ENCODE data around the gene COL4A5.
A peak's percentile ranks its signal among the peaks of the same experiment; 100 is the strongest.
"Not testable (repeated sequence)": the region's sequence is repeated elsewhere in the genome, so short reads cannot be mapped to it uniquely, and the experiment has no call there.

The COL4A5 gene

GRCh38 chrX:108456971-108457477 is 17.4 kb downstream of the COL4A5 start:
- no peak for DNase-seq

DNA sequence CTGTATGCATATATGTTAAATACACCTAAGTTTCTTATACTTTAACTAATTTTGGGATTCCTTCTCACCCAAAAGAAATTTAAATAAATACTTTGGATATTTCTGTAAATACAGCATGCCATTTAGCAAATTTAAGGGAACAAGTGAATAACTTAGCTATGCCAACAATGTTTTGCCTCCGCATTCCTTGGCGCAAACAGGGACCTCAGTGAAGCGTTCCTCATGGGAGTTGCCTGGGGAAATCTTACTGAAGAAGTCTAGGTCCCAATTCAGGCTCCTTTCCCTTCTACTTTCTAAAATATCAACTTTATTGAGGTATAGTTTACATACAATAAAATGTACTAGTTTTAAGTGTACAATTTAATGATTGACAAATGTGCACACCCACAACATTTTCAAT is 25.0 kb downstream of the COL4A5 start:
- no peak for DNase-seq

DNA sequence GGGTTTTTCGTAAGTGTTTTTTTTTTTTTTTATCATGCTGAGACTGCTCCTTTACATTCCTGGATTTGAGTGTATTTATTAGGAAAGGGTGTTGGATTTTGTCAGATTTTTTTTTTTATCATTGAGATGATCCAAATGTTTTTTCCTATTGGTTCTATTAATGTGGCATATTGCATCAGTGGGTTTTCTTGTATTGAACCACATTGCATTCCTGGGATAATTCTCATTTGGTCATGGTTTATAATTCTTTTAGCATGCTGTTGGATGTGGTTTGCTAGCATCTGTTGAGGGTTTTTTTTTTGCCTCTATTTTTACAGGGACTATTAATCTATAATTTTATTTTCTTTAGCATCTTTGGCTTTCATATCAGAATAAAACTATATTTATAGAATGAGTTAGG is 28.8 kb downstream of the COL4A5 start:
- DNase-seq = no peak

- DNase-seq = no peak
Observed at GRCh38 chrX:108473979-108474378, 34.3 kb downstream of the COL4A5 start.

DNA sequence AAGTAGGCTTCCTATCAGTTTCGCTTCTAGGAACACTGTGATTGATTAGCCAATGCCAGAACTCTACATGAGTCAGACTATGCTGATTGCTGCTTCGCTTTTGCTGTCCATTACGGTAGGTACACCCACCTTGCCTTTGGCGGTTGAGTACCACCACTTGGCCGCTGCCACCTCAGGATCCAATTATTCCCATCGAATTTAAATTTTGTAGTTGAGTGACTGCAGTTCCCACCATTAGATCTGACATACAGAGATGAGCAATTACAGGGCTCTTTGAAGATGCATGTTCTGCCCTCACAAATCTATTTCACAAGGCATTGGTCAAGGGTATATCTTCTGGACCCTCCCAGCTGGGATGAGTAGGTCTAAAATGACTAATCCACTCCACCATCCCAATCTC is 41.9 kb downstream of the COL4A5 start:
- not testable (repeated sequence) for DNase-seq

DNA sequence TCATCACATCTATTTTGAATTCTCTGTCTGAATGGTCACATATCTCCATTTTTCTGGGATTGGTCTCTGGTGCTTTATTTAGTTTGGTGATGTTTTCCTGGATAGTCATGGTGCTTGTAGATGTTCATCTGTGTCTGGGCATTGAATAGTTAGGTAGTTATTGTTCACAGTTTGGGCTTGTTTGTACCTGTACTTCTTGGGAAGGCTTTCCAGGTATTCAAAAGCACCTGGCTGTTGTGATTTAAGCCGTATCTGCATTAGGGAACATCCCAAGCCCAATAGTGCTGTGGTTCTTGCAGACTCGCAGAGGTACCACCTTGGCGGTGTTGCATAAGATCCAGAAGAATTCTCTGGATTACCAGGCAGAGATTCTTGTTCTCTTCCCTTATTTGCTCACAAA is 44.6 kb downstream of the COL4A5 start:
- no peak for DNase-seq

- DNase-seq = no peak
Observed at GRCh38 chrX:108485960-108486359, 46.3 kb downstream of the COL4A5 start.

- no peak for DNase-seq
Observed at GRCh38 chrX:108494406-108495090, 54.9 kb downstream of the COL4A5 start.

- DNase-seq = no peak
Observed at GRCh38 chrX:108511721-108512120, 72.1 kb downstream of the COL4A5 start.

- DNase-seq = no peak
Observed at GRCh38 chrX:108516184-108516583, 76.5 kb downstream of the COL4A5 start.

- DNase-seq = no peak
Observed at GRCh38 chrX:108527724-108528123, 88.1 kb downstream of the COL4A5 start.

DNA sequence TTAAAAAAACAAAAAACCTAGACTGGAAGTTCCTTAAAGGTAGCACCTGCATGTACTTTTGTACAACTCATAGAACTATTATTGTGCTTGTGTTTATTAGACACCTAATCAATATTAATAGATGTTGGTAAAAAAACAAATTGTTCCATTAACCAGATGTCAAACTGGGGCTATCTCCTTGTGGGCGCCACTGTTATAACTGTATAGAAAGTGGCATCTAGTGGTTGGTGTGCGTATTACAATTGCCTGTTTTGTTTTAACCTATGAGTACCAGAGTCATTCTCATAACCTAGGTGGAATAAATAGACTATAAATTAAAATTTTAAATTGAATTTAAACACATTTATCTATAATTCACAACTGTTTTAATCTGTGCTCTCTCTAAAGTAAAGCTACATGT is 97.4 kb downstream of the COL4A5 start:
- peak; percentile 53 for DNase-seq

DNA sequence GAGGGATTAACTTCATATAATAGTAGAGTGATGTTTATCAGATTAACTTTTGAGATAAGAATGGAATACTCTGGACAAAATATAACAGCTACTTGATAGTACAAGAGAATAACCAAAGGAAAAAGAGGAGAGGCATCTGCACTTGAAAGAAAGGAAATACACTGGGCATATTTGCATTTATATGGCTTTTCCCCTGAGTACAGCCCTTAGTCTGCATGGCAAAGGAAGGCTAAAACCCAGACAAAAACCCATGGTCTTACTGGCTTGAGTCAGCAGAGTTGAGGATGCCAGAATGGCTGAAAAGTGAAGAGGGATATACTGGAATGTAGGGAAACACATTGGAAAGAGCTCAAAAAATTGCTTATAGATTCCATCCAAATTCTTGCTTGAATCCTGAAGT is 101.6 kb downstream of the COL4A5 start:
- no peak for DNase-seq

DNA sequence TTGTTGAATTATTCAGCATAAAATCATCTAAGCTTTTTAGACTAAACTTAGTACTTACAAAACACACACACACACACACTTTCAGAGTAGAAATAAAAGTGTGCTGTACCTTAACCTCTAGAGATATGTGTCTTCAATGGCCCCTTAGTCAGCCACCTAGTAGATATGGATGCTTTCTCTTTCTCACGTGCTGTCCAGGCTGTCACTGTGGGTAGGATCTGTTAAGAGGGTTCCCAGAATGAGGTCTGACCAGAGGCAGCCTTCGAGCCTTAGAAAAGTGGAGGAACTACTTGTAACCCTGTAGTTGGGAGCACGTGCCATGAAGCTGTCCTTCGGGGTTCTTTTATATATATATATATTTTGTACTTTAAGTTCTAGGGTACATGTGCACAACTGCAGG is 117.9 kb downstream of the COL4A5 start:
- no peak for DNase-seq

GRCh38 chrX:108558217-108558616 is 118.6 kb downstream of the COL4A5 start:
- DNase-seq = no peak

GRCh38 chrX:108573136-108573535 is 133.5 kb downstream of the COL4A5 start:
- DNase-seq = no peak

GRCh38 chrX:108582151-108582550 is 142.5 kb downstream of the COL4A5 start:
- peak; percentile 57 for DNase-seq

DNA sequence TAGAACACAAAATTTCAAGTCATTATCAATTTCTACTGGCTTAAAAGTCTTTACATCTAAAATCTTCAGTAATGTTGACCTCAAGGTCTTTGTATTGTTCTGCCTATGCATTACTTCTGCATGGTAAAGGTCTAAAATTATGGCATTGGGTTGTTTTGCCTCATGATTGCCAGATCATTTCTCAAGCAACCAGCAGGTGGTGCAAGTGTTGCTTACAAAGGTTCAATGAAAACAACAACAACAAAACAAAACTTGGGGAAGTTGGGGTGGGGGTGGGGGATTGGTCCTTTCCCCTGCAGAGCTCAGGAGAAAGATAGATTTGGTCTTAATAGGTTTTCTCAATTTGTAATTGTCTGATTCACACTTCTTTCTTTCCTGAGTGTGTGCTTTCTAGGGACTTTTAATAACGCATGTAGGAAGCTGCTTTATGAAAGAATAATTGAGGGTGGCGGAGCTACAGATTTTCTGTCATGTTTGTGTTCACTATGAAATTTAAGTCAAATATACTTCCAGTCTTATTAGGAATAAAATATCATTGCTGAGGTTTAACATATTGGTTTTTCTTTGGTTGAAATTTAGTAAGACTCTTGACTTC is 145.1 kb downstream of the COL4A5 start:
- peak; percentile 4 for DNase-seq

- no peak for DNase-seq
Observed at GRCh38 chrX:108590496-108590895, 150.9 kb downstream of the COL4A5 start.

- DNase-seq = no peak
Observed at GRCh38 chrX:108601276-108601675, 161.6 kb downstream of the COL4A5 start.

DNA sequence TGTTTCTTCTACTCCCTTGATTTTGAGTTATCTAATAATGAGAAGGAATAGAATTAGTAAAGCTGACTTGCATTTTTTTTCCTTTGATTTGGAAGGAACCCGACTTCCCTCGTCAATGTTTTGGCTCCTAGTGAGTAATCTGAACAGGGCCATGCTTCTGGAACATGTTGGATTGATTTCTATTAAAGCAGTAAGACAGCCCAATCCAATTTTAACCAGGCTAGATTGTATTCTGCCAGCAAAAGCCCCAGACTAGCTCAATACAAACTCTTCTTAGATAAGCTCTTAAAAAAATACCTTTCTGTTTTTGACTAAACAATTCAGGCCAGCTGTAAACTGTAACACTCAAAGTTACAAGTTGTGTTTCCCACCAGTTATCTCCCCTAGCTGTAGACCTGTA is 170.5 kb downstream of the COL4A5 start:
- DNase-seq = no peak

- DNase-seq = no peak
Observed at GRCh38 chrX:108614616-108615015, 175.0 kb downstream of the COL4A5 start.

GRCh38 chrX:108640817-108641216 is 201.2 kb downstream of the COL4A5 start:
- DNase-seq = no peak

DNA sequence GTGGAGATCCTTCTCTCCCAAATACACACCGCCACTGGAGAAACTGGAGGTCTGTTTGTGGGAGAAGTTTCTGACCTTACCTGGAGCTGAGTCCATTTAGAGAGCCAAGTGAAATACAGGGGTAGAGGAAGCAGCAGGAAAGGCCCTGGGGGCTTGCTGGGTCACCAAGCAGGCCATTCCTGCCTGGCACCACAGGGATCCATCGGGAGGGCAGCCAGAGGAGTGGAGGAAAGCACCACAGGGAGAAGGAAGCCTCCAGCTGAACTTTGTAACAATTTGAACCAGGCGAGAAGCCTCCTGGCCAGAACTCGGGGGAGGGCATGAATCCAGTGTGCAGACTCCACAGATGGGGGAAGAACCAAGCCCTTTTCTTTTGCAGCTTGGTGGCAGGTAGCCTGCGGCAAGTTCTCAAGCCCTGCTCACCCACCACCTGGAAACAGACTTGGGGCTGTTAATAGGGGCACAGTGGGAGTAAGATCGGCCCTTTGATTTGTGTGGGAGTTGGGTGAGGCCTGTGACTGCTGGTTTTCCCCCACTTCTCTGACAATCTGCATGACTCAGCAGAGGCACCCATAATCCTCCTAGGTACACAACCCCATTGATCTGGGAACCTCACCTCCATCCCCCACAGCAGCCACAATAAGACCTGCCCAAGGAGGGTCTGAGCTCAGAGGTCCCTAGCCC is 202.1 kb downstream of the COL4A5 start:
- no peak for DNase-seq

All from NCI-H69 (cell line).